MCF 10A (cell line): Measurements from ENCODE around the gene PAXX. TPM values are rescaled to one million over a fixed set of nuclear protein-coding genes. Genes with fewer than 3 reads are reported as not detected.

Source experiments
- BruUV-seq: library from RNA; stranded (reverse); fragments of 400-500 nt; replicated peaks from 2 replicates; lab custom pipeline; 2021; lab: Mats Ljungman, UMichigan
- CTCF ChIA-PET: fragments of 300-600 bp; sonication (Branson Sonifier 250); formaldehyde crosslinking; extraction: SDS; loops from one replicate; lab custom pipeline; 2021; ENCODE audit warnings: antibody characterized with exemption, inconsistent platforms; lab: Yijun Ruan, JAX
- POLR2A ChIA-PET: fragments of 300-600, 350-650 bp; sonication (Branson Sonifier 250); formaldehyde crosslinking; extraction: SDS; loops from one replicate; lab custom pipeline; 2020; ENCODE audit warnings: antibody characterized with exemption, inconsistent platforms; lab: Yijun Ruan, JAX
- DNase-seq: peaks from one replicate; pipeline ENCODE4 v3.0.0-alpha.2; 2018; ENCODE audit not compliant: unreplicated experiment
- H3K27ac Mint-ChIP-seq: one replicate; pipeline ENCODE4 v1.8.0; 2022; ENCODE audit warnings: mild to moderate bottlenecking, low read depth, mixed read lengths; ENCODE audit not compliant: unreplicated experiment
- H3K27me3 Mint-ChIP-seq: one replicate; pipeline ENCODE4 v1.8.0; 2022; ENCODE audit warnings: mixed read lengths; ENCODE audit not compliant: insufficient read depth, unreplicated experiment
- H3K36me3 Mint-ChIP-seq: one replicate; pipeline ENCODE4 v1.8.0; 2022; ENCODE audit warnings: mild to moderate bottlenecking, moderate library complexity, mixed read lengths; ENCODE audit not compliant: insufficient read depth, unreplicated experiment
- H3K4me1 Mint-ChIP-seq: one replicate; pipeline ENCODE4 v1.8.0; 2022; ENCODE audit warnings: mixed read lengths; ENCODE audit not compliant: insufficient read depth, unreplicated experiment
- H3K4me3 Mint-ChIP-seq: one replicate; pipeline ENCODE4 v1.8.0; 2022; ENCODE audit warnings: mild to moderate bottlenecking, moderate library complexity, mixed read lengths; ENCODE audit not compliant: unreplicated experiment
- H3K9me3 Mint-ChIP-seq: one replicate; pipeline ENCODE4 v1.8.0; 2022; ENCODE audit warnings: mixed read lengths; ENCODE audit not compliant: unreplicated experiment
- intact Hi-C: fragments of 100-400 bp; cut with micrococcal nuclease; formaldehyde crosslinking; loops from 2 replicates; pipeline ENCODE4 v1.14.1; 2022
- total RNA-seq: library from RNA; stranded (reverse); gene quantifications from 2 replicates; pipeline ENCODE4 v1.2.3, GENCODE V29; 2022
- TF ChIP-seq, protein P1 (sequence below): fragments of 200-600 bp; IDR thresholded peaks from one replicate; pipeline ENCODE4 v1.8.0; 2022; ENCODE audit warnings: antibody characterized with exemption, mild to moderate bottlenecking; ENCODE audit not compliant: unreplicated experiment

Gene PAXX
- total RNA-seq, 1 experiment from 2014 or later = 57.9 TPM

DNA sequence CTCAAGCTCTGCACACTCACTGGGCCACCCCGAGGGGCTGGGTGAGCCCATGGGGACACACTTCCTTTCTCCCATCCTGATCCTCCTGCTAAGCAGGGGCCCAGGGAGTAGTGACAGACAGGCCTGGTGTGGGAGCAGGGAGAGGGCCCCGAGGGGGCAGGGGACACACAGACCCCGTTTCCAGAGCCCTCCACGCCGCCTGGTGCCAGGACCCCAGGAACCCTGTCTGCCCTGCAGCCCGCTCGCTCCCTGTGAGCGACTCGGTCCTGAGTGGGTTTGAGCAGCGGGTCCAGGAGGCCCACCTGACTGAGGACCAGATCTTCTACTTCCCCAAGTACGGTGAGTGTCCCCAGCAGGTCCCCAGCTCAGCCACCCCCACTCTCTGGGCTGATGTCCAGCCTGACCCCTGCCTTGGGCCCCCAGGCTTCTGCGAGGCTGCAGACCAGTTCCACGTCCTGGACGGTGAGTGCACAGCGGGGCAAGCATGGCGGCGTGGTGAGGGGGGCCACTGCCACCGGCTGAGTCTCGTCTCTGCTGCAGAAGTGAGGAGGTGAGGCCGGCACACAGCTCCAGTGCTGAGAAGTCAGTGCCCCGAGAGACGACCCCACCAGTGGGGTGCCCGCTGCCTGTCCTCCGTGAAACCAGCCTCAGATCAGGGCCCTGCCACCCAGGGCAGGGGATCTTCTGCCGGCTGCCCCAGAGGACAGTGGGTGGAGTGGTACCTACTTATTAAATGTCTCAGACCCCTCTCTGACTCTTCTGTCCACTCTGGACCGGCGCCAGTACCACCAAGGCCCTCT lies 45.8 kb upstream of the PAXX start:
- Mint-ChIP-seq H3K27me3 (no peaks in the 10 kb centered on the region), H3K36me3 (peaks cover 13% of the 10 kb centered on the region), H3K4me1 (no peaks in the 10 kb centered on the region), H3K9me3 (no peaks in the 10 kb centered on the region), H3K4me3 (no peak overlapping the region), H3K27ac (no peak overlapping the region)
- TF ChIP-seq, protein P1, sequence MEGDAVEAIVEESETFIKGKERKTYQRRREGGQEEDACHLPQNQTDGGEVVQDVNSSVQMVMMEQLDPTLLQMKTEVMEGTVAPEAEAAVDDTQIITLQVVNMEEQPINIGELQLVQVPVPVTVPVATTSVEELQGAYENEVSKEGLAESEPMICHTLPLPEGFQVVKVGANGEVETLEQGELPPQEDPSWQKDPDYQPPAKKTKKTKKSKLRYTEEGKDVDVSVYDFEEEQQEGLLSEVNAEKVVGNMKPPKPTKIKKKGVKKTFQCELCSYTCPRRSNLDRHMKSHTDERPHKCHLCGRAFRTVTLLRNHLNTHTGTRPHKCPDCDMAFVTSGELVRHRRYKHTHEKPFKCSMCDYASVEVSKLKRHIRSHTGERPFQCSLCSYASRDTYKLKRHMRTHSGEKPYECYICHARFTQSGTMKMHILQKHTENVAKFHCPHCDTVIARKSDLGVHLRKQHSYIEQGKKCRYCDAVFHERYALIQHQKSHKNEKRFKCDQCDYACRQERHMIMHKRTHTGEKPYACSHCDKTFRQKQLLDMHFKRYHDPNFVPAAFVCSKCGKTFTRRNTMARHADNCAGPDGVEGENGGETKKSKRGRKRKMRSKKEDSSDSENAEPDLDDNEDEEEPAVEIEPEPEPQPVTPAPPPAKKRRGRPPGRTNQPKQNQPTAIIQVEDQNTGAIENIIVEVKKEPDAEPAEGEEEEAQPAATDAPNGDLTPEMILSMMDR = no peak
- no peak for DNase-seq
- BruUV-seq = no TSS peak
- intact Hi-C loops = loop anchor here (10.0 kb wide), 1 partner anchor 102 kb away; the partner anchor contains the start of genes AJM1 and PHPT1
- CTCF ChIA-PET = interaction anchor here (0.5 to 2.2 kb wide), 7 partner anchors 50 to 381 kb away, joined by 3 to 27 read pairs (median 3); partner anchors contain the start of genes ABCA2 and CLIC3
- POLR2A ChIA-PET = no interaction called here

DNA sequence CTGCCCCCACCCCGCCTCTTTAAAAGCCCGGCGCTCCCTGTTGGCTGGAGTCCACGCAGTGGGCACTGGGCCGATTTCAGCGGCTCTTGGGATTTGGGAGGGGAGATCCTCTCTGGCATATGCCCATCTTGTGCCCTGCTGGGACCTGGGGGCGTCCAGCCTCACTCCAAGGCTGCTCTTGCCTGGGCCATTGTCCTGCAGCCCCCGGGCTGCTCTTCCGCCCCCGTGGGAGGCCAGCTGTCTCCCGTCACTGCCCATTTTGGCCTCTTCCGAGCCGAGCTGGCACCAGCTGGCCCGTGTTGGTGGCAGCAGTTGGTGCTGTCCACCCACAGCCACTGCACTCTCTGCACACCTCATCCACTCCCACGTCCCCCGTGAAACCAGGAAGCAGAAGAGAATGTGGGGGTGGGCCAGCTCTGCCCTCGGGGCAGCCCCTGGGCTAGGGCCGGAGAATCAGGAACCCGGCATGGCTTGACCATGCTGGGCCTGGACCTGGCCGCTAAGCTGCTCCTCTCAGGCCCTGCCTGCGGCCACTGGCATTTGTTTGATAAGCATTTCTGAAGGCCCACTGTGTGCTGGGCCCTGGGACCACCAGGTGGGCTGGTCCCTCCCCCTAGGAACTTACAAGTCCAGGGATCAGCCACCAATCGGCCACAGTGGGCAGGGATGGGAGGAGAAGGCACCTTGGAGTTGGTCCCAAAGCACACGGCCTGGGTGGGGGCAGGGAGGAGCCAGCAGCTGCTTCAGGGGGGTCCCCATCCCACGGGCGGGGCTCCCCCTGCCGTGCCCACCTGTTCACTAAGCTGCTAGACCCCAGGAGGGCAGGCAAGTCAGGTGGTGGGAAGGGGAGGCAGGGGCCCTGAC lies 45.0 kb upstream of the PAXX start:
- TF ChIP-seq, protein P1 = no peak
- H3K36me3 Mint-ChIP-seq = peaks cover 5% of the 10 kb centered on the region
- no TSS peak for BruUV-seq
- H3K9me3 Mint-ChIP-seq = no peaks in the 10 kb centered on the region
- intact Hi-C loops = loop anchor here (10.0 kb wide), 1 partner anchor 102 kb away; the partner anchor contains the start of genes AJM1 and PHPT1
- DNase-seq = no peak
- POLR2A ChIA-PET = interaction anchor here (1.4 to 1.5 kb wide), 4 partner anchors 13 to 88 kb away, joined by 3 to 9 read pairs (median 7); partner anchors contain the start of gene PAXX
- no peak overlapping the region for H3K27ac Mint-ChIP-seq
- H3K4me3 Mint-ChIP-seq = no peak overlapping the region
- CTCF ChIA-PET = interaction anchor here (0.6 to 2.2 kb wide), 18 partner anchors 17 to 340 kb away, joined by 3 to 27 read pairs (median 3); partner anchors contain the start of gene ABCA2
- no peaks in the 10 kb centered on the region for H3K4me1 Mint-ChIP-seq
- H3K27me3 Mint-ChIP-seq = no peaks in the 10 kb centered on the region

DNA sequence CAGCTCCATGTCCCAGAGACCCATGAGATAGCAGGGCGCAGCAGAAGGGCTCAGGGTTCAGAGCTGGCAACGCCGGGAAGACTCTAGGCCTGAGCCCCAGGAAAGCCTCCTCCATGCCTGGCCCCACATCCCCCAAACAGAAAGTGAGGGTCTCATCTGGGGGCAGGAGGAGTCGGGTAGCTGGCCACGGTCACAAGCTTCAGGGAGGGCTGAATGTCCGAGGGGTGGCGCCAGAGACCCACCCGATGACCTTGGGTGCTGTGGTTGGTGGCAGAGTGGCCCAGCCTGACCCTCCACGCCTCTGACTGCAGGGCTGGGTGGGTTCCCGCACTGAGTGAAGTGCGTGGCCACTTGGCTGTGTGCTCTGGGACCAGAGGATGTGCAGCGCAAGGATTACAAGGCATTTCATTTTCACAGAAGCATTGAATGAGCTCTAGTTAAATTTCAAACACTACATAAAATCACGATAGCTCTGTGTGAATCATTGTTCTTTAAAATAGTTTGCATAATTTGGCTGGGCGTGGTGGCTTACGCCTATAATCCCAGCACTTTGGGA lies 44.2 kb upstream of the PAXX start:
- peak; percentile 54 for DNase-seq
- no peaks in the 10 kb centered on the region for H3K27me3 Mint-ChIP-seq
- TF ChIP-seq, protein P1 = peak; percentile 65
- H3K4me1 Mint-ChIP-seq = no peaks in the 10 kb centered on the region
- H3K36me3 Mint-ChIP-seq = peaks cover 5% of the 10 kb centered on the region
- peak overlapping the region; percentile 84 for H3K4me3 Mint-ChIP-seq
- BruUV-seq = no TSS peak
- POLR2A ChIA-PET = interaction anchor here (0.6 to 1.5 kb wide), 7 partner anchors 12 to 549 kb away, joined by 3 to 9 read pairs (median 3); partner anchors contain the start of genes EDF1 and PAXX
- H3K27ac Mint-ChIP-seq = peak overlapping the region; percentile 61
- no peaks in the 10 kb centered on the region for H3K9me3 Mint-ChIP-seq
- CTCF ChIA-PET = interaction anchor here (0.6 to 2.2 kb wide), 21 partner anchors 17 to 802 kb away, joined by 3 to 27 read pairs (median 3); partner anchors contain the start of genes ABCA2 and PAXX
- intact Hi-C loops = loop anchor here (1.0 to 10.0 kb wide), 3 partner anchors 44 to 103 kb away; partner anchors contain the start of genes AJM1, PAXX and PHPT1
